Transverse colon (tissue), 4 donors: Measurements from ENCODE around the gene CAMTA1. TPM values are rescaled to one million over a fixed set of nuclear protein-coding genes. Genes with fewer than 3 reads are reported as not detected.

Experiments used
- DNase-seq: peaks from one replicate; pipeline ENCODE4 v3.0.0-alpha.2; 2019
- H3K27ac ChIP-seq, 4 donors: fragments of 200-600 bp; sonication (generic); 2 replicates each; pipeline ENCODE4 v1.5.1; 2016 to 2018; ENCODE audit warnings: inconsistent platforms in 4 of 4
- H3K27me3 ChIP-seq: fragments of 200-600 bp; sonication (generic); 2 replicates; pipeline ENCODE4 v1.5.1; 2017; ENCODE audit warnings: inconsistent platforms
- H3K36me3 ChIP-seq, 4 donors: fragments of 200-600 bp; sonication (generic); 2 replicates each; pipeline ENCODE4 v1.5.1; 2017 to 2019; ENCODE audit warnings: inconsistent platforms in 4 of 4
- H3K4me1 ChIP-seq, 4 donors: fragments of 200-600 bp; sonication (generic); 2 replicates each; pipeline ENCODE4 v1.5.1; 2017 to 2020; ENCODE audit warnings: inconsistent platforms in 4 of 4
- H3K4me3 ChIP-seq, 4 donors: fragments of 200-600 bp; sonication (generic); 1 replicate in 1 of 4; 2 replicates in 3 of 4; pipeline versions ENCODE4 v1.5.1 to v1.6.1; 2017 to 2019; ENCODE audit warnings: inconsistent platforms in 4 of 4
- H3K9me3 ChIP-seq, 2 donors: fragments of 200-600 bp; sonication (generic); 2 replicates each; pipeline ENCODE4 v1.5.1; 2017 to 2019; ENCODE audit warnings: inconsistent platforms in 2 of 2
- CTCF ChIP-seq, 5 experiments: fragments of 200-600 bp in 3 of 5; fragments of 450-650 bp in 2 of 5; sonication (generic) in 3 of 5; IDR thresholded peaks; 1 replicate in 2 of 5; 2 replicates in 3 of 5; pipeline ENCODE4 v1.5.1; 2016 to 2017; ENCODE audit warnings: antibody characterized with exemption in 5 of 5, inconsistent platforms in 3 of 5, mild to moderate bottlenecking in 2 of 5, moderate library complexity in 1 of 5
- EP300 ChIP-seq: sonication (generic); formaldehyde crosslinking; IDR thresholded peaks from one replicate; pipeline ENCODE4 v1.6.1; 2017; ENCODE audit warnings: antibody characterized with exemption, low read depth
- POLR2A ChIP-seq: fragments of 450-650 bp; IDR thresholded peaks from one replicate; pipeline ENCODE4 v1.6.1; 2016; ENCODE audit warnings: antibody characterized with exemption, mild to moderate bottlenecking, moderate library complexity
- POLR2AphosphoS5 ChIP-seq, 3 donors: sonication (generic); formaldehyde crosslinking; IDR thresholded peaks; one replicate each; pipeline ENCODE4 v1.6.1; 2016; ENCODE audit warnings: antibody characterized with exemption in 3 of 3
- WGBS, 2 donors: methylation state at CpG; one replicate each; pipeline ENCODE4 v1.1.5; 2018; ENCODE audit warnings: low coverage in 1 of 2; 5-methylcytosine and 5-hydroxymethylcytosine counted together
- in situ Hi-C, 4 donors: fragments of 200-750 bp; cut with MboI; loops; one replicate each; pipeline versions ENCODE4 v1.15.0 to v1.15.1; 2017; ENCODE audit warnings: low sequenced_read_pairs in 3 of 4, low pct_ligation_motif_present in 1 of 4, low pct_unique_long_range_greater_than_20kb in 1 of 4
- intact Hi-C: fragments of 100-400 bp; cut with DNase I; formaldehyde crosslinking; loops from one replicate; pipeline ENCODE4 v1.15.1; 2023; ENCODE audit warnings: low total_unique reads
- total RNA-seq, 4 donors: library from RNA; depleted of rRNA; stranded (reverse); fragments of >200 nt; gene quantifications; one replicate each; pipeline ENCODE4 v1.1.0, GENCODE V29; 2016

CAMTA1 gene
- total RNA-seq, 4 donors from 2014 or later, result 93.8 to 268 (median 130) TPM

- Histone ChIP-seq H3K4me3 (no peak overlapping the region), H3K27me3 (no peaks in the 10 kb centered on the region), H3K4me1 (no peaks in the 10 kb centered on the region), H3K36me3 (no peaks in the 10 kb centered on the region), H3K9me3 (no peaks in the 10 kb centered on the region), H3K27ac (no peak overlapping the region)
- in situ Hi-C loops, result loop anchor here in 1 of 4 donors (25.0 kb wide), 1 partner anchor 260 kb away; no protein-coding TSS in a partner anchor
- DNase-seq, result no peak
- intact Hi-C loops, result no loop called here
- TF ChIP-seq POLR2AphosphoS5 (IDR thresholded peaks at IDR 0.05) (no peak), EP300 (no peak), CTCF (IDR thresholded peaks at IDR 0.05) (no peak), POLR2A (no peak)
- 69% methylated on average over 12 of the region's 12 CpGs; no CpG with 5 or more reads in 1 of the 2 donors for WGBS, 2 donors
These were observed 867.4 kb downstream of the CAMTA1 start for GRCh38 chr1:7652515-7653098.

- H3K36me3 ChIP-seq, result no peaks in the 10 kb centered on the region
- H3K4me3 ChIP-seq, result no peak overlapping the region
- no peaks in the 10 kb centered on the region for H3K9me3 ChIP-seq
- no peaks in the 10 kb centered on the region for H3K4me1 ChIP-seq
- H3K27me3 ChIP-seq, result no peaks in the 10 kb centered on the region
- TF ChIP-seq EP300 (no peak), POLR2AphosphoS5 (IDR thresholded peaks at IDR 0.05) (no peak)
- WGBS, 2 donors, result 67 to 75% methylated on average over 1 of the region's 1 CpG
- in situ Hi-C loops, result loop anchor here in 1 of 4 donors (25.0 kb wide), 1 partner anchor 258 kb away; no protein-coding TSS in a partner anchor
- intact Hi-C loops, result no loop called here
- DNase-seq, result no peak
- H3K27ac ChIP-seq, result no peak overlapping the region
These were observed 869.5 kb downstream of the CAMTA1 start for GRCh38 chr1:7654725-7655124.

GRCh38 chr1:7655354-7655753 is 870.1 kb downstream of the CAMTA1 start:
- intact Hi-C loops, result no loop called here
- no peaks in the 10 kb centered on the region for H3K27me3 ChIP-seq
- in situ Hi-C loops, result loop anchor here in 1 of 4 donors (25.0 kb wide), 1 partner anchor 257 kb away; no protein-coding TSS in a partner anchor
- H3K4me1 ChIP-seq, result no peaks in the 10 kb centered on the region
- DNase-seq, result no peak
- H3K27ac ChIP-seq, result no peak overlapping the region
- no peak for TF ChIP-seq EP300
- no peak for TF ChIP-seq POLR2A
- TF ChIP-seq CTCF (IDR thresholded peaks at IDR 0.05), result no peak
- no peak for TF ChIP-seq POLR2AphosphoS5 (IDR thresholded peaks at IDR 0.05)
- H3K36me3 ChIP-seq, result no peaks in the 10 kb centered on the region
- H3K9me3 ChIP-seq, result no peaks in the 10 kb centered on the region
- WGBS, 2 donors, result 89 to 91% methylated on average over 1 to 2 of the region's 2 CpGs
- H3K4me3 ChIP-seq, result no peak overlapping the region

GRCh38 chr1:7656557-7657215 is 871.4 kb downstream of the CAMTA1 start:
- H3K27ac ChIP-seq, result no peak overlapping the region
- no peaks in the 10 kb centered on the region for H3K9me3 ChIP-seq
- no peaks in the 10 kb centered on the region for H3K4me1 ChIP-seq
- TF ChIP-seq POLR2AphosphoS5 (IDR thresholded peaks at IDR 0.05), result no peak
- no peak for TF ChIP-seq POLR2A
- no peak for TF ChIP-seq EP300
- no peak for TF ChIP-seq CTCF (IDR thresholded peaks at IDR 0.05)
- H3K36me3 ChIP-seq, result no peaks in the 10 kb centered on the region
- no peak overlapping the region for H3K4me3 ChIP-seq
- no peak for DNase-seq
- in situ Hi-C loops, result loop anchor here in 1 of 4 donors (25.0 kb wide), 1 partner anchor 256 kb away; no protein-coding TSS in a partner anchor
- no peaks in the 10 kb centered on the region for H3K27me3 ChIP-seq
- intact Hi-C loops, result no loop called here
- 86% methylated on average over 24 of the region's 24 CpGs; no CpG with 5 or more reads in 1 of the 2 donors for WGBS, 2 donors
